Stimulated activated CD4-positive, alpha-beta T cell treated with anti-CD3 and anti-CD28 coated beads, Interleukin-12 subunit alpha, Interleukin-12 subunit beta, amount 100 ng/mL, for 24 hours (primary cell): Measurements from ENCODE around the gene PSMG3.
A peak's percentile ranks its signal among the peaks of the same experiment; 100 is the strongest.
"Not testable (repeated sequence)": the region's sequence is repeated elsewhere in the genome, so short reads cannot be mapped to it uniquely, and the experiment has no call there.

Experiments used
- DNase-seq, 2 experiments: peaks; one replicate each; pipeline ENCODE4 v3.0.0-alpha.2; 2020; ENCODE audit warnings: low read depth in 2 of 2

PSMG3 gene

DNA sequence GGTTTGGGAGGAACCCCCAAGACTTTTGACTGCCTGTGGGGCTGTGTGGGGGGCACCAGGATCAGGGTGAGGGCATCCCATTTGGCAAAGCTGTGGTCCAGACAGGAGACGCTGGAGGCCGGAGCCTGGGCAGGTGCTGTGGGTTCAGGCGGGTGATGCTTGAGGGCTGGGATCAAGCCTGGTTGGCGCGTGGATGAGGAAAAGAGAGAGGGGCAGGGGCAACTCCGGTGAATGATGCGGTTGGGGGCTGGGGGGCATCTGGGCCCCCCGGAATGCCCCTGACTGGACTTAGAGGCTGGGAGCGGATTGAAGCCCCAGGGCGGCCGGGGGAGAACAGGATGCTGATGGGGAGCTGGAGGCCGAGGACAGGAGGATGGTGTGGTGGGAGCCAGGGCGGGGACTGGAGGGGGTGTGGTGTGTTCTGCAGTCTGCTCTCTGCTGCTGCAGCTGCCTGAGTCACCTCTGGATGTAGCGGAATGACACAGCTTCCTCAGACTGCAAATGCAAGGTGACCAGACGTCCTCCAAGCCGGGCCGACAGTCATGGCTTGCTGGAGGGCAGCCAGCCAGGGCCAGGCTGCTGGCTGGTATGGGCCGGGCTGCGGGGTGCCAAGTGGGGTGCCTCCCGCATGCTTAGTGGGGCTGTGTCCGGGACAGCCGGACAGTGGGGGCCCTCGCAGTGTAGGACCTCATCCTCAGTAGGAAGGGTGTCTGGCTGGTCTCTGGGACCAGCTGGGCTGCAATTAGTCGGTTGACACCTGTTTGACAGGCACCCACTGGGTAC is 36.1 kb downstream of the PSMG3 start:
- no peak for DNase-seq

DNA sequence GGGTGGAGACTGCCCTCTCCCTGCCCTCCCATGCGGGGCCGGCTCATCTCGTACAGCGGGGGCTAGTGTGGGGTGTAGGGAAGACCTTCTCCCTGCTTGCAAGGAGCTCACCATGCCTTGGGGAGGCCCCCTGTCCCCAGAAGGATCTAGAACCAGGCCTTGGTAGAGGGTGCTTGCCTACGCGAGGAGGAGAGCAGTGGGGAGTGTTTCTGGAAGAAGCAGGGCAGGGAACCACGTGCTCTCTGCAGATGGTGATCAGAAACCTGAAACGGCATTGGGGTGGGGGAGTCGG is 36.6 kb downstream of the PSMG3 start:
- DNase-seq, result no peak

DNA sequence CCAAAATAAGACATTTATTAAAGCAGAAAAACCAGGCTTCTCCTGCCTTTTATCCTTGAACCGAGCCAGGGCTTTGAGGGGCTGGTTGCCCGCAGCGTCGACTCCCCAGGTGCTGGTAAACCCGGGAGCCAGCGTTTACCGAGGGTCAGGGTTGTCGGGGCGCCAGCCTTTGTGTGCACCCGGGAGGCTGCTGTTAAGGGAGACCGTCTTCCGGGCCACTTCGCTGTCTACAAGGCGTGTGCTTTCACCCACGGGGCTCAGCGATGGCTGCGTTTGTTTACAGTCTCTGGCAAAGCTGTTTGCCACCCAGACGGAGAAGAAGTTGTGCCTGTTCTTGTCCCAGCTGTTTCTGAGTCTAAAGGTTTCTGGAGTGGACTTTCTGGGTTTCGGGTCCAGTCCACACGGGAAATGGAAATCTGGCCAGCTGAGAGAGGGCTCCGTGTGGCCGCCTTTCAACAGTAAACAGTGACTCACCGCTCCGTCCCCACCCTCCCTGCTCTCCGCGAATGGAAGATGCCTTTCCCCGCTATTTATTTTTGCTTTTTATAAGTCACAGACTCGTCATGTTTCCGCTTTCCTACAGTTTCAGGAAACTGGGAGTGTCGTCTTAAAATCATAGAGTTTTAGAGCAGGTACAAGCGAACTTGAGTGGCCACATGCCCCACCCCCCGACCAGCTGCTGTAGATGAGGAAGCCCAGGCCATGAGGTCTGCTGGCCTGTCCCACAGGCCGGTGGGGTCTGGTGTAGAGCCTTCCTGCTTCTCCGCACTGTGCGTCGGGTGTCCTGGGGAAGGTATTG is 37.2 kb downstream of the PSMG3 start:
- peak; percentile 30 to 54 for DNase-seq

DNA sequence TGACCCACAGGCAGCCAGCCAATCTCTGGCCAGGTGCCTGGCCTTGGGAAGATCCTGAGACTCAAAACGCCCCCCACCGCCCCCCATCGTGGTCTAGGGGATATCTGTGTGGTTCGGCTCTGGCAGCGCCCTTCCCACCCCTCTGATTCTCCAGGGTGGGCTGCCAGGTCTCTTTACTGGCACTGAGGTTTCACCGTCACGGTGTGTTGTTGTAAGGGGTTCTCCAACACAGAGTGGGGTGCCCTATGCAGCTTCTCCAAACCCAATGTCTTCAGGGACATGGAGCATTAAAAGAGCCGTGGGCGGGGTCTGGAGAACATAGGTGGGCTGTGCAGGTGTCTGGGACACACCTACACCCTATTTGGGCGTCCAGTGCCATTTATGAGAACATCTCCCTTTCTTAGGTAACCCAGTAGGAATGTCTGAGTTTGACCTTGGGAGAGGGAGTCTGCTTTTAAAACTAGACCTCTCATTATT is 37.8 kb downstream of the PSMG3 start:
- no peak for DNase-seq

DNA sequence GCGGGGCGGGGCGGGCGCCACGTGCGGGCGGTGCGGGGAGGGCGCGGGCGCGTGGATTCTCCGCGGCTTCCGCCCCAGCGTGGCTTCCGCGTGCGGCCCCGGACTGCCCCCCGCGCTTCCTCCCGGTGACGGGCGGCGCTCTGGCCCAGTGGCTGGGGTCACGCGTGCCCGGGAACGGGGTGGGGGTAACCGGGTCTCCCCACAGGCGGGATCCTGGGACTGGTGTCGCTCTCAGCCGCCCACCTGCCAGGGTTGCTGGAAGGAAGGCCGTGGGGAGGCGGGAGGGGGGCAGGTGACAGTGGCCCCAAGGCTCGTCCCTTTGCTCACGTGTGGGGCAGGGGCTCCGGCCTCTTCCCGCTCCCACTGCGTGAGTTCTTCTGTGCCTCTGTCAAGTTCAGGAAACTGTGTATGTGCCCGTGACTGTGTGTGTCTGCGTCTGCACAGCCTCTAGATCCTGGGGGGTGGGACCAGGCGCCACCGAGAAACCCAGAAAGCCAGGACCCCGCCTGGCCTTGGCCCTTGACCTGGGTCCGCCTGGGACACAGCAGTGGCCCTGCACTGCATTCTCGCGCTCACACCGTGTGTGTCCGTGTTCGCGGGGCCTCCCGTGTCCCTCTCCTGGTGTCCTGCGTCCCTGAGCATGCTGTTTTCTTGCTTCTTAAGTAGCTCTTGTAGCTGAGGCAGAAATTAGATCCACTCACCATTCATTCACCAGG is 38.4 kb downstream of the PSMG3 start:
- DNase-seq, result no peak

DNA sequence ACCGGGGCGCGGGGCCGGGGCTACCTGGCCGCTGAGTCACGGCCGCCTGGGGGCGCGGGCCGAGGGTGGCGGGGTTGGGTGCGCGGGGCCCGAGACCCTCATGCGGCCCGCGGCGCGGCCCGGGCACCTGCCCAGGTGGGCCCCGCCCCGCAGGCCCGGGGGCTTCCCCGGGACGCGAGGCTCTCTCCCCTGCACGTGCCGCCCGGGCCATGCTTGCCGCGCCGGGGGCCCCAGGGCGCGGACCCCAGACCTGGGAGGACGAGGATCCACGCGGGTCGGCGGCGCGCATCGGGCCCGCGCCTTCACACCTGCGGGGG is 38.9 kb downstream of the PSMG3 start:
- no peak for DNase-seq

DNA sequence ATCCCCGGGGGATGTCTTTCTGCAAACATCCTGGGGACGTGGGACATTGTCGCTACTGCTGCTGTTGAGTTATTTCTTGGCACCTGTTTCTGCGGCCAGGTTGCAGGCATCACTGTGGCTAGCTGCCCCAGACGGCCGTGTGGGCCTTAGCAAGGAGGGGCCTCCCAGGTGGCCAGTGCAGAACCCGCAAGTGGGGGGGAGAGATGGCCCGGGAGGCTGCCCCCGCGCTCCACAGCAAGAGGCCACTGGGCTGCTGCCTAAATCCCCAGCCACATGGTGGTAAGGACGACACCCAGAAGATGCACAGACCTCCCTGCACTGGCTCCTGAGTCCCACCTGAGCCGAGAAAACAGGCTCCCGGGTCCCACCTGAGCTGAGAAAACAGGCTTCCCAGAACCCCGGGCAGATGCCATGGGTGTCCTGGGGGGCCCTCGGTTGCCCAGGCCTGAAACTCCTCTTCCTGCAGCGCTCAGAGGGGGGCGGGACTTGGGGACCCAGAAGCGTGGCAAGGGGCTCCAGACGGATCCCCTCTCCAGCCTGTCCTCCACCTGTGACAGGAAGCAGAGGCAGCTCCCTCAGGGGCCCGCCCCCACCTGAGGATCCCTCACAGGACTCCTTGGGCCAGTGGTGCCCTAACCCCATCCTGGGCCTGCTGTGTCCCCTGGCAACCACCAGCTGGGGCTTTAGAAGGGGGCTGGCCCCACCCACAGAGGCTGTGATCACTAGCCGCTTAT is 40.3 kb downstream of the PSMG3 start:
- no peak for DNase-seq

DNA sequence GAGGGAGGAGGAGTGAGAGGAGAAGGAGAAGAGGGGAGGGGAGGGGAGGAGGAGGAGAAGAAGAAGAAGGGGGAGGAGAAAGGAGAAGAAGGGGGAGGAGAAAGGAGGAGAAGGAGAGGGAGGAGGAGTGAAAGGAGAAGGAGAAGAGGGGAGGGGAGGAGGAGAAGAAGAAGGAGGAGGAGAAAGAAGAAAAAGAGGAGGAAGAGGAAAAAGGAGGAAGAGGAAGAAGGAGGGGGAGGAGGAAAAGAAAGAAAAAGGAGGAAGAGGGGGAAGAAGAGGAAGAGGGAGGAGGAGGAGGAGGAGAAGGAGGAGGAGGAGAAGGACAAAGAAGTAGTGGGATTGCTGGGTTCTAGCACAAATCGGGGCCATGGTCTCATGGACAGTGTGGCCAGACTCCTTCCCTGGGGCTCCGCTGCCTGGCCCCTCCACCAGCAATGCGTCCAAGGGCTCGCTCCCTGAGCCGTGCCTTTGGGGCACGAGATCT is 43.5 kb downstream of the PSMG3 start:
- no peak for DNase-seq

DNA sequence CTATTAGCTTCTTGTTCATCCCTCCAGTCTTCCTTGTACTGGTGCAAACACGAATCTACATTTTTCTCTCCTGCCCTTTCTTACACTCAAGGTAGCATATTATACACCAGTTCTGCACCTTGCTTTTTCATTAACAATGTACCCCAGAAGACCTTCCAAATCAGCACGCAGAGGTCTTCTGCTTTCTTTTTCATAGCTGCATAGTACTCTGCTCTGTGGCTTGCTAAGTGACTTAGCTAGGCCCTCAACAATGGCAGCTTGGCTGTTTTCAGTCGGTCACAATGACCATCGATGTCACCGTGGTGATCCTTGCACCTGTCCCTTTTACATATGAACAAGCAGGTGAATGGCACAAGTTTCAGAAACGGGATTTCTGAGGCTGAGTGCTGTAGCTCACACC is 44.4 kb downstream of the PSMG3 start:
- DNase-seq, result no peak

DNA sequence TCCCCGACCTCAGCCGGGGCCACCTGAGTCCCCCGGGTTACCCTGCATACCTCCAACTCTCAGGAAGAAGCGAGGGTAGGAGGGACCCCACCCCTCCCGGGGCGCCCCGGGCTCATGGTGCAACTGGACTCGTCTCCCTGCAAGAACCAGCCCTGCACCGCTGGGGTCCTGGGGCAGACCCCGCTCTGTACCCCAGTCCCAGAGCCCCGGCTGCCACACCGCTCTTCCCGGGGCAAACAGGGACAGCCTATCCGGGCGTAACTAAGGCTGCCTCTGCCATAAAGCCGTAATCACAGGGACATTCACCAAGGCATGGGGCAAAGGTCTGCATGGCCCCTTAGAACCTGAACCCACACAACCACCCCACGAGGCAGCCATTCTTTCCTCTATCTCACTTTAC is 46.0 kb downstream of the PSMG3 start:
- DNase-seq, result no peak

DNA sequence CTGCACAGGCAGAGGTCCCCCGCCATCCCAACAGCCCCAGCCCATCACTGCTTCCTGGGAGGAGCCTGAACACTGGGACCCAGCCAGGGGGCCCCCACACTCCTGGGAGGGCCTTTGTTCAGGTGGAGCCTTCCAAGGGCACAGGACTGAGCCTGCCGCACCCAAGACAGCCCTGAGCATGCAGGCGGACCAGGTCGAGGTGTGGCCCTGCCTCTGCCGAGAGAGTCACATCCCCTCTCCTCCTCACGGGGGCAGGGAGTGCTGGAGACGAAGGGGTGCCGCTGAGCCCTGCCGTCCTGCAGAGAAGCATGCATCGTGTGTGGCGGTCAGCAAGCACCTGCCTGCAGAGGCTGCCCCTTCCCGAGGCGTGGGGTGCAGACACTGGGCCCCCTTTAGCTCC is 46.6 kb downstream of the PSMG3 start:
- DNase-seq, result no peak

DNA sequence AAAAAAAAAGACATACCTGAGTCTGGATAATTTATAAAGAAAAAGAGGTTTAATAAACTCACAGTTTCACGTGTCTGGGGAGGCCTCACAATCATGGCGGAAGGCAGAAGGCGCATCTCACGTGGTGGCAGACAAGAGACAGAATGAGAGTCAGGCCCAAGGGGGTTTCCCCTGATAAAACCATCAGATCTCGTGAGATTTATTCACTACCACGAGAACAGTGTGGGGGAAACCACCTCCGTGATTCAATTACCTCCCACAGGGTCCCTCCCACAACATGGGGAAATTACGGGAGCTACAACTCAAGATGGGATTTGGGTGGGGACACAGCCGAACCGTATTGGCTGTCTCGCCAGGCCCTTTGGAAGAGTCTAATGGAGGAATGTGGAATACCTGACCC is 48.4 kb downstream of the PSMG3 start:
- DNase-seq, result no peak

DNA sequence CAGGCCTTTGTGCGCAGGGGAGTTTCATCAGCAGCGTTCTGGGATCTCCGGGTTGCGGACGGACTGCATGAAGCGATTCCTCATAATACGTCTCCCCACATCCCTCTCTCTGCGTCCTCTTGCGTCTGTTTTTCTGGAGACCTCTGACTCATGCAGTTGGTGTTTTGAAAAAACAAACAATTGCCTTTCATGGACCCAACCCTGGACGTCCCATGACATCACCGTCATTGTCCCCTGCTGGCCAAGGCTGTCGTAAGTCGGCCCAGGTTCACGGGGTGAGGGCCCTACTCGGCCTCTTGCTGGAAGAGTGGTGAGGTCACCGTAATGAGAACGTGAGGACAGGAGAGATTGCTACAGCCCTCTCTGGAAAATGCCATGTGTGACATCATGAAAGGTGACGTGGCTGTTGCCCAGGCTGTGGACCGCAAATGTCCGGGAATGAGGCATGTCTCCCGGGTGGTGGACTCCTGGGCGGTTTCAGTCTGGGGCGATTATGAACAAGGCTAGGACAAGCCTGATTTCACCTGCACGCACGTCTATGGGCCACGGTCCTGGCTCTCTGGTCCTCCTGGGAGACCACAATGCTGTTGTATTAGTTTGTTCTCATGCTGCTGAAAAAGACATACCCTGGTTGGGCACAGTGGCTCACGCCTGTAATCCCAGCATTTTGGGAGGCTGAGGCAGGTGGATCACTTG is 49.1 kb downstream of the PSMG3 start:
- no peak for DNase-seq

DNA sequence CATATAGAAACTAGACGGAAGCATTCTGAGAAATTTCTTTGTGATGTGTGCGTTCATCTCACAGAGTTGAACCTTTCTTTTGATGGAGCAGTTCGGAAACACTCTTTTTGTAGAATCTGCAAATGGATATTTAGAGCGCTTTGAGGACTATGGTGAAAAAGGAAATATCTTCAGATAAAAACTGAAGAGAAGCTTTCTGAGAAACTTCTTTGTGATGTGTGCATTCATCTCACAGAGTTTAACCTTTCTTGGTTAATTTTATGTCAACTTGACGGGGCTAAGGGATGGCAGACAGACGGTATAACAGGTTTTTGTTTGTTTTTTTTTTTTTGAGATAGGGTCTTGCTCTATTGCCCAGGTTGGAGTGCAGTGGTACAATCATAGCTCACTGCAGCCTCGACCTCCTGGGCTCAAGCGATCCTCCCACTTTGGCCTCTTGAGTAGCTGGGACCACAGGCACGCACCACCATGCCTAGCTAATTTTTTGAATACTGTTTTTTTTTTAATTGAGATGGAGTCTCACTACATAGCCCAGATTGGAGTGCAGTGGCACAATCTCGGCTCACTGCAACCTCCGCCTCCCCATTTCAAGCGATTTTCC is 50.4 kb downstream of the PSMG3 start:
- not testable (repeated sequence) for DNase-seq
